ENCODE data around the gene FAF1.

DNA sequence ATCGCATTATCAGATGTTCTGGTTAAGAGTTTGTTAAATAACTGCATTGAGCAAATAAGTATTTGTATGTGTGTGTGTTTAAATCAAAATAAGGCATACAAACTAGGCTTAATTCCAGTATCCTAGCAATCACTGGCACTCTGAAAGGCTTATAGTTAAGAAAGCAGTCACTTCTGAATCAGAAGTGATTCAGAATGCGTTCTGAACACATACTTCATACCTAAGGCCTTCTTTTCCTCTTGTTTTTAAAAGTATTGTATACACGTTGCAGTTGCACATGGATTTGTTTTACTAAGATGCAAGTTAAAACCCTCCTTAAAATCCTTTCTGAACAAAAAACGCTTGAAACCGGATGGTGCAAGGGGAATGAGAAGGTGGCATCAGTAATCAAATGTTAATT, 298.4 kb downstream of the FAF1 start:
- TF ChIP-seq, protein P1, sequence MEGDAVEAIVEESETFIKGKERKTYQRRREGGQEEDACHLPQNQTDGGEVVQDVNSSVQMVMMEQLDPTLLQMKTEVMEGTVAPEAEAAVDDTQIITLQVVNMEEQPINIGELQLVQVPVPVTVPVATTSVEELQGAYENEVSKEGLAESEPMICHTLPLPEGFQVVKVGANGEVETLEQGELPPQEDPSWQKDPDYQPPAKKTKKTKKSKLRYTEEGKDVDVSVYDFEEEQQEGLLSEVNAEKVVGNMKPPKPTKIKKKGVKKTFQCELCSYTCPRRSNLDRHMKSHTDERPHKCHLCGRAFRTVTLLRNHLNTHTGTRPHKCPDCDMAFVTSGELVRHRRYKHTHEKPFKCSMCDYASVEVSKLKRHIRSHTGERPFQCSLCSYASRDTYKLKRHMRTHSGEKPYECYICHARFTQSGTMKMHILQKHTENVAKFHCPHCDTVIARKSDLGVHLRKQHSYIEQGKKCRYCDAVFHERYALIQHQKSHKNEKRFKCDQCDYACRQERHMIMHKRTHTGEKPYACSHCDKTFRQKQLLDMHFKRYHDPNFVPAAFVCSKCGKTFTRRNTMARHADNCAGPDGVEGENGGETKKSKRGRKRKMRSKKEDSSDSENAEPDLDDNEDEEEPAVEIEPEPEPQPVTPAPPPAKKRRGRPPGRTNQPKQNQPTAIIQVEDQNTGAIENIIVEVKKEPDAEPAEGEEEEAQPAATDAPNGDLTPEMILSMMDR (IDR thresholded peaks at IDR 0.05) = no peak
- TF ChIP-seq EP300 (IDR thresholded peaks at IDR 0.05) (no peak), POLR2A (IDR thresholded peaks at IDR 0.05) (no peak)

All from ovary (tissue), 3 donors.